WTC11 (cell line): ENCODE measurements around the gene ATP12A.

Experiments
- ATF2 ChIP-seq: sonication (generic); formaldehyde crosslinking; IDR thresholded peaks from 2 replicates; pipeline ENCODE4 v1.8.1; 2022; ENCODE audit warnings: low read depth, missing genetic modification reagents, borderline replicate concordance
- CREM ChIP-seq: sonication (generic); formaldehyde crosslinking; IDR thresholded peaks from 2 replicates; pipeline ENCODE4 v1.8.1; 2022; ENCODE audit warnings: mild to moderate bottlenecking, missing genetic modification reagents, moderate library complexity
- CTCF ChIP-seq: fragments of 200-600 bp; IDR thresholded peaks from 2 replicates; pipeline ENCODE4 v1.8.0; 2022; ENCODE audit warnings: antibody characterized with exemption
- SMAD3 ChIP-seq: sonication (generic); formaldehyde crosslinking; IDR thresholded peaks from 2 replicates; pipeline ENCODE4 v1.8.0; 2022; ENCODE audit warnings: missing genetic modification reagents, mild to moderate bottlenecking, borderline replicate concordance

GRCh38 chr13:24693862-24694471 lies 13.8 kb downstream of the ATP12A start:
- TF ChIP-seq SMAD3 (CRISPR knock-in tag), result no peak
- no peak for TF ChIP-seq CREM (CRISPR knock-in tag)
- peak; percentile 53 for TF ChIP-seq CTCF
- no peak for TF ChIP-seq ATF2
